ENCODE data around the gene MEGF6.

MEGF6 gene

DNA sequence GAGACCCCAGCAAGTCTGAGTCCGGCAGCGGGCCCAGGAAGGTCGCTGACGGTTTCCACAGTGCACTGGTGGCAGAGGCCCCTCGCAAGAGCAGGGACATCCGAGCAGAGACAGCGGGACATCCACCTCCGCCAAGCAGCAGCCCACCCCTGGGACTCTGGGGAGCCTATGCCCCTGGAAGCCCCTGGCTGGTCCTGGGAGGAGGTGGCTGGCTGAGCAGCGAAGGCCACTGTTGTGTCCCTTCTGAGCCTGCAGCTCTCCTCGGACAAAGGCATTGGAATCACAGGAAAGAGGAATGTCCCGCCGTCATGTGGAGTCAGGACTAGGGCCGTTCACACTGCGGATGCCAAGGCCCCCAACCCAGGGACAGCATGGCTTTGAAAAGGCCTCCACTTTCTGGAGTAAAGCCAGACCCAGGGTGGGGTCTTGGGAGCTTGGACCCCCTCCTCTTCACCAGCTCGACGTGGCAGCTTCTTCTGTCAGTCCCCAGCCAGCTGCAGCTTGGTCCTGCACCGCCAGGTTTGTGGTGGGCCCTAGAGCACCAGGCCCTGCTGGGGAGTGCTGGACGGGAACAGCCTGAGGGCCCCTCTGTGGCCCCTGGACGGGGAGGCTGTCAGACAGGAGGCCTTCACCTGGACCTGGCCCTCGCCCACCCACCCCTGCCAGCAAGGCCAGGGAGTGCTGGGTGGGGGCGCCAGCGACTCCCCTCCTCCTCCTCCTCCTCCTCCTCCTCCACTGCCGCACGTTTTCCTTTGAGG, 1.4 kb downstream of the MEGF6 start:
- DNase-seq (ENCODE audit: low read depth in 3 of 3) = no peak

DNA sequence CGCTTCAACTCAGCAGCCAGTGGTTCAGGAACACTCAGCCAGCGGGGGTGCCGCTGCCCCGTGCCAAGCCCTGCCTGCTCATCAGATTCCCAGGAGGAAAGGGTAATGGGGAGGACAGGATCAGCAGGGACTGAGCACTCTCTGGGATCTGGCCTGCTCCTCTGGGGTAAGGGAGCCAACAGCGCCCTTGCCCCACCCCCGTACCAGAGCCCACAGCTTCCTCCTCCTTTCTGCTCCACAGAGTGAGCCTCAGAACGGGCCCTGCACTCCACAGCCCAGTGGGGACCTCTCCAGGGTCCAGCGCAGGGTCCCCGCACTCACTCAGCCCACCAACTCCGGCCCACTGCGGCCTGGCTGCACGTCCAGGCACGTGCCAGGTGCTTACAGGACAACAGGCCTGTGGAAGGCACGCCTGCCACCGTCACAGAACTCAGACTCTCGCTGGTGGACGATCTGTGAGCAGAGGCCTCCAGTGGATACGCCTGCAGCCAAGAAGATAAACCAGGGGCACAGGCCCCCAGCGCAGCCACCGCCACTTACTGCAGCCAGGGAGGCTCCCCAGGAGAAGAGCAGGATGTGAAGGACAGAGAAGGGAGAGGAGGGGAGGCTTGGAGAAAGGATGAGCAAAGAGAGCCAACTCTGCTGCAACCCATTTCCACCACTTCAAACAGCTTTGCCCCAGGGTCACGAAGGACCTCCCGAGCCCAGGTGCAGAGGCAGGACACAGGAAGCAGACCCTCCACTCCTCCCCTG, 2.1 kb downstream of the MEGF6 start:
- DNase-seq (ENCODE audit: low read depth in 3 of 3) = no peak

DNA sequence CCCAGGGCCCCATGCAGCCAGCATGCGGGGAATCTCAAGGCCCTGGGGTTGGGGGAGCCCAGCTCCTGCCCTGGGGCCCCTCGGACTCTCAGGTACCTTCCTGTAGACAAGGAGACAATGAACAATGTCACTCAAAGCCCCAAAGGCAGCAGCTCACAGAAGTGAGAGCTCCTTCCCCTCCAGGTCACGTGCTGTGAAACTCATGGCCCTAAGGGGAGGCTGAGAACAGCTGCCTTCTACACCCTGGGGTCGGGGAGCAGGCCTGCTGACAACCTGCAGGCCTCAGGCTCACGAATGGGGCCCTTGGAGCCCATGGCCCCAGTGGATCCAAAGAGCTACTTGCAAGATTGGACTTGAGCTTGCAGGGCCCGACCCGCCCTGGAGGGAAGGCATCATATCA, 3.2 kb downstream of the MEGF6 start:
- DNase-seq (ENCODE audit: low read depth in 3 of 3) = no peak

DNA sequence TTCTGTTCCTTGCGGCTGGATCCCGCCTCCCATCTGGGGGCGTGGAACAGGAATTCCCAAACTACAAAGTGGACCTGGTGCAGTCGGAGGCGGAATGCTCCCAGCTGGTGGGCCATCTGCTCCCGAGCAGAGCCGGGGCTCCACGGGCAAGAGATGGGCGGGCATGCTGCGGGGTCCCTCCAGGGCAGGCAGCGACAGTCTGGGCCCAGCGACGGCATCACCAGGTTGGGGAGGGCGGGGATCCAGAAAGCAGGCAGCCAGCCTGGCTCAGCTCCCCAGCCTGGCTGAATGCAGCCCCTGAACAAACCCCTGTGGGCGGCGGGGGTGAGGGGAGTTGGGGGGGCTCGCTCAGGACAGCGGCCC, 3.6 kb downstream of the MEGF6 start:
- no peak for DNase-seq (ENCODE audit: low read depth in 3 of 3)

DNA sequence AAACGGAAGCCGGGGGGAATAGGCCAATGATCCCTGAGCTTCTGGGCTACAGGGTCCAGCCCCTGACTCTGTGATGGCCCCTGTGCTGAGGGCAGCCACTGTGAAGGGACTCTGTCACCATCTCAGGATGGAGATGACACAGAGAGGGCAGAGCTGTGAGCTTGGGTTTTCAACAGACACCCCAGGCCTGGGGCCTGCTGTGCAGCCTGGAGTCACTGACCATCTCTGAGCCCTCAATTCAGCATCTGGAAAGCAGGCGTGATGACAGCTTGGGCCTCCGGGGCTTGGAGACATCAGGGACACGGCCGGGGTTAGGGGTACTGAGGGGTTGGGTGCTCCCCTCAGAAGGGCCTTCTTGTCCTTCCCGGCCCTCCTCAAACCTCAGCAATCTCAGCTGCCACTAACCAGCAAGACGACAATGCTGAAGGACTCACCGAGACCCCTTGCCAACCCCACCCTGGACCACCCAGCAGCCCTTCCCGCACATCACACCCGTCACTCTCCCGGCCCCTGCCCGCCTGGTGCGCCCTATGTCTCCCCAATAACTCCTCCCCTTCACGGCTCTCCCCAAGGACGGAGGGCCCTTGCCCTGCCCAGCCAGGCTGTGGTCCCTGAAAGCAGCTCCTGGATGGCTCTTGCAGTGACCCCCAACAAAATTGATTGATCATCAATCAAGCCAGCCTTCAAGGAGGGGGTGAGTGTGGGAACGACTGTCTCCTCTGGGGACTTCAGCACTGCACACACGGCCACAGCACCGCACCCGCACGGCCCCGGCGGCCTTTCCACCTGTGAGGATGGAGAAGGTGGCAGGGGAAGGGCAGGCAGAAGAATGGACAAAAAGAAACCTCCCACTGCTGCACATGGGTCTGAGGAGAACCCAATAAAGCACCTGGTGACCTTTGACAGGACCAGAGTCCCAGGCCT, 4.3 kb downstream of the MEGF6 start:
- no peak for DNase-seq (ENCODE audit: low read depth in 3 of 3)

DNA sequence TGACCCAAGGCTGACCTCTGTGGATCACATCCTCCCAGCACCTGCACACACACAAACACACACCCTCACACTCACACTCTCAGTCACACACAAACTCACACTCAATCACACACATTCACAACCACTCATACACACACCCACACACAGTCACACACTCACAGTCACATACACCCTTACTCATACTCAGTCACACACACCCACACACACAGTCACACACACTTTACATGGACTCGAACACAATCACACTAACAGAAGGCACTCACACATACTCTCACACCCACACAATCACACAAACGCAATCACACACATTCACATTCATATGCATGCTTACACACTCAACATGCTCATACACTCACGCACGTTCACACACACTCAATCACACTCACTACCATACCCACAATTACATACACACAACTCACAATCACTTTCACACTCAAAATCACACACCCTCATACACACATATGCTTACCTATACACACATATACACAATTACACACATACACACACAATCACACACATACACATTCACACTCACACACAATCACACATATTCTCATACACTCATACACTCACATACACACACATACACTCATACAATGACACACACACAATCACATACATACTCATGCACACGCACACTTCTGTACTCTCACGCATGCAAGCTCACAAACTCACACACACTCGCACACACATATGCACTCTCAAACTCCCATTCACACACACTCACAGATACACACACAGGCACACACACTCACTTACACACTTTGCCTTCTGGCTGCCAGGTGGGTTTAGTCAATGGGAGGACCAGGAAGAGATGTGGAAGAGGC, 6.1 kb downstream of the MEGF6 start:
- no peak for DNase-seq (ENCODE audit: low read depth in 3 of 3)

DNA sequence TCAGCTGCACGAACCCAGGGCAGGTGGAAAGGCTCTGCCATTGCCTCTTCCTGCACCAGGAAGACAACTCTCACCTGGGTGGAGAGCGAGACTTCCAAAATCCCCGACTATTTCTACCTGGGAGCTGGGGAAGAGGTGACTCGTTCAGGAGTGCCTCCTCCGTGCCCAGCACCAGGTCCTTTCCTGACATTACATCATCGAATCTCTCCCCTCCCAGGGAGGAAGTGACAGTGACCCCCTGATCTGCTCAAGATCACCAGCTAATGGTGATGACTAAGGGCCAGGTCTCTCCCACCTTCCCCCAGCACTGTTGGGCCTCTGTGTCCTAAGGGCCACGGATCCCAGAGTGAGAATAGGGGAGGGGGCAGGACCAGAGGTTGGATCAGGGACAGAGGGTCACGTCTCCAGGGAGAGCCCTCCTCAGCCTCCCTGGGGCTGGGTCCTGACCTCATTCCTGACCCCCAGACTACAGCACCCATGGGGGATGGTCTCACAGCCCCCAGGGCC, 6.8 kb downstream of the MEGF6 start:
- DNase-seq (ENCODE audit: low read depth in 3 of 3) = no peak

DNA sequence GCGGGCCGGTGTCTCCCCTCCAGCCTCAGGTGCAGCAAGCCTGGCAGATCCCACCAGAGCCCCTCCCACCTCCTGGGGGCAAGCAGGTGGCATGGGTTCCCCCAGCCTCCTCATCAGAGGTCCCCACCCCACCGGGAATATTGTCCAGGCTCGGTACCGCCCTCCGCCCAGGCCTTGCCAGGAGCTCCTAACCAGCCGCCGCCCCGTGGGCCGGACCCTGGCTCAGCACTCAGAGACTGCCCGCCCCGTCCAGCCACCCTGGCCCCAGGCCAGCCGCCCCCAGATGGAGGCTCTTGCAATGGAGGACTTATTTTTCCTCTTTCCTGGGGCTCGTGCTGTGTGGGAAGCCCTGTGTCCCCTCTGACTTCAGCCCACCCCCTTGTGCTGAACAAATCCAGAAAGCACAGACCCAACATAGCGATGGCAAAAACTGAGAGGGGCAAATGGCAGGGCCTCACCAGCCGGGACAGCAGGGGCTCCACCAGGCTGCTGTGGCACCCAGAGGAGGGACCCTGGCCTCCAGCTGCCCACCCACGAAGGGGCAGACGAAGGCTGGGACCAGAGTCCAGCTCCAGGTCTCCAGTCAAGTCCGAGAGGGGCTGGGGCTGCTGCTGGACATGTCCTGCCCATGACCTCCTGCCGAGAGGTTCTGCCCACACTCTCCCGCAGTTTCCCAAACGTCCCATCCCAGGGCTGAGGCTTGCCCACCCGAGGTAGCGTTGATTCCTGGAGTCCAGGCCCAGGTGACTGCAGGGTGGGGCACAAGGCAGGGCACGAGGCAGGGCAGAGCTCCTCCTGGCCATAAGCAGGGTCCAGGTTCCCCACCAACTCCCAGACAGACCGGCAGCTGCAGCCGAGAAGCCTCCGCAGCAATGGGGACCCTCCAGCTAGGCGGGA, 7.5 kb downstream of the MEGF6 start:
- no peak for DNase-seq (ENCODE audit: low read depth in 3 of 3)

DNA sequence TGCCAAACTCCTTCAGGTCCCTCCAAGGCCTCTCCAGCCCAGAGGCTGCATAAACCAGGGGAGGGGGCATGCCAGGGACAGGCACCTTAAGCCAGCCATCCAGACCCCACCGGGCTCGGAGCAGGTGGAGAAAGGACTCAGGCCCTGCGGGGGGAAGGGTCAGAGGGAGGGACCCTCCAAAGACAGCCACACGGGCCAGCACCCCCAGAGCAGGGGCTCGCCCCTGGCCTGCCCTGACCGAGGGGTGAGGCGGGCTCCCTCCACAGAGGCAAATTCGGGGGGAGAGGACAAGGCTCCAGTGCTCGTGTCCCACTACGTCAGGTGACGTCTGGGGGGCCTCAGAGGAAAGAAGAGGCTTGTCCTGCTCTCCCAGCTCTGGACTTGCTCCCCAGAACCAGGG, 8.2 kb downstream of the MEGF6 start:
- no peak for DNase-seq (ENCODE audit: low read depth in 3 of 3)

DNA sequence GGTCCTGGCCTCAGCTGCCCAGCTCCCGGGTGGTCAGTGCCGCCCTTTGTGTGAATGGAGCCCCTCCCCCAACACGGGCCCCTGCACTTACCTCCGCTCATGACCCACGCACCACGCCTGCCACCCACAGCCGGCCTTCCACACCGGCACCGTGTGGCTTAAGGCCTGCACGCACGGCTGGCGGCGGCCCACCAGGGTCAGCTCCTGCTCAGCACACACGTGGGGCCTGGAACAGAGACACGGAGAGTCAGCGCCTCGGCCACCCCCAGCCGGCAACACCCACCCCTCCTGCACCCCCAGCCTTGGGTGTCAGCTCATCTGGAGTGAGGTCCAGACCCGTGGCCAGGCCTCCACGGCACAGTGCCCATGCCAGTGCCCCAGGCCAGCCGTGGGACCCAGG, 8.9 kb downstream of the MEGF6 start:
- no peak for DNase-seq (ENCODE audit: low read depth in 3 of 3)

DNA sequence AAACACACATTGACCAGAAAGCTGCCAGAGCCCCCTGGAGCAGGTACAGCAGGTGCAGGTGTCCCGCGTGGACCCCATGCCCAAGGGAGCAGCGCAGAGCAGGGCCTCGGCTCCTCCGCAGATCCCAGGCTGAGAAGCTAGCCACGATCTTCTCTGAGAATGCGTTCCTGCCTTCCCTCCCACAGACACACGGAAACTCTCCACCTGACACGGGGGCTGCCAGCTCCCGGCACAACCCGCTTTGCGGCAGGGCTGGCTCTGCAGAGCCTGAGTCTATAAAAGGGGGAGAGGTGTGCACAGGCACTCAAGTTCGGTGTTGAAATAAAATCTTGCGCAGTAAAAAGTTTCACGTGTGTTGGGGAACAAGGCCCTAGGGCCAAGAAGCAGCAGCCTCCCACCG, 9.6 kb downstream of the MEGF6 start:
- no peak for DNase-seq (ENCODE audit: low read depth in 3 of 3)

DNA sequence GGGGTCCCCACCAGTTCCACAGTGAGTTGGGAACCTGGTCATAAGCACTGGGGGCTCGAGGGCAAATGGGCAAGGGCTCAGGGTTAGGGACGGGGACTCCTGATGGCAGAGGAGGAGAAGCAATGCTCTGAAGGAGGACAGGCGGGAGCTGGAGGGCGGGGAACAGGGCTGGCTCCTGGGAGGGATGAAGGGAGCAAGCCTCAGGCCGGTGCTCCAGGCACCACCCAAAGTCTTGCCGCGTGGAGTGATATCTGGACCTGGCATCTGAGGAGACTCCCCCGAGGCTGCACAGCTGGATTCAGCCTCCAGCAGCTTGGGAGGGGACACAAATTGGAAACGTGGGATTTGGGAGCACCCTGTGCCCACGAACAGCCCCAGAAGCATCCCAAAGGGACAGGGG, 11.0 kb downstream of the MEGF6 start:
- DNase-seq (ENCODE audit: low read depth in 3 of 3) = no peak

DNA sequence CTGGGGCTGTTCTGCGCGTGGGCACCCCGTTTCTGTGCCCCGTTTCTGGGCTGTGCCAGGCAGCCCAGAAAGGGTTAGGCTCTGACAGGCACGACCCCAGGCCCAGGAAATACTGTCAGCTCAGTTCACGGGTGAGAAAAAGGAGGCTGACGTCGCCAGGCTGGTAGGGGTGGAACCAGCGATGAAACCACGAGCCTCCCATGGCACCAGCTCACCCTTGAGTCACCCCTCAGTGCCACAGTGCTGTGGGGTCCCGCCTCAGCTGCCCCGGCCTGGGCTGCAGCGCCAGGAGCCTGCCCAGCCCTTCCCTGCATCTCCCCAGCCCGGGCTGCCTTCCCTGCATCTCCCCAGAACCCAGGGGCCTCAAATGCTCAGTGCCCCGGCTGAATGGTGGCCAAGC, 11.5 kb downstream of the MEGF6 start:
- DNase-seq (ENCODE audit: low read depth in 3 of 3) = no peak

DNA sequence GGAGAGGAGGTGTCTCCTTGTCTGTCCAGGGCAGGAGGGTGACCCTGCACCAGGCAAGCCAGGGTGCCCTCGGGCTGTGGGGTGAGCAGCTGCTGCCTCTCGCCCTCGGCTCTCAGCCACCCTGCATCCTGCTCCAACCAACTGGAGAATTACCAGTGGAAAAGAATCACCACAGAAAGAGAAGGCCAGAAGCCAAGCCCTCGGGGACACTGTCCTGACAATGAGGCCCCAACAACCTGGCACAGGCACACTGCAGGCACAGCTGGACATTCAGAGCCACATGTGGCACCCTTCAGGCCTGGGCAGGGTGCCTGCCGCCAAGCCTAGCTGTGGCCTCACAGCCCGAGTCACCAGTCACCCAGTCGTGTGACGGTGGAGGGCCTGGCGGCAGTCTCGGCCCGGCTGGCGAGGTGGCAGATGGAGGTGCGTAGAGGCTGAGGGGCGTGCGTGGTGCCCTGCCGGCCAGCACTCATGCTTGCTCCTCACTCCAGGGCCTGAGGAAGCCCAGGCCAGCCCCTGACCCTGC, 12.0 kb downstream of the MEGF6 start:
- DNase-seq (ENCODE audit: low read depth in 3 of 3) = no peak

DNA sequence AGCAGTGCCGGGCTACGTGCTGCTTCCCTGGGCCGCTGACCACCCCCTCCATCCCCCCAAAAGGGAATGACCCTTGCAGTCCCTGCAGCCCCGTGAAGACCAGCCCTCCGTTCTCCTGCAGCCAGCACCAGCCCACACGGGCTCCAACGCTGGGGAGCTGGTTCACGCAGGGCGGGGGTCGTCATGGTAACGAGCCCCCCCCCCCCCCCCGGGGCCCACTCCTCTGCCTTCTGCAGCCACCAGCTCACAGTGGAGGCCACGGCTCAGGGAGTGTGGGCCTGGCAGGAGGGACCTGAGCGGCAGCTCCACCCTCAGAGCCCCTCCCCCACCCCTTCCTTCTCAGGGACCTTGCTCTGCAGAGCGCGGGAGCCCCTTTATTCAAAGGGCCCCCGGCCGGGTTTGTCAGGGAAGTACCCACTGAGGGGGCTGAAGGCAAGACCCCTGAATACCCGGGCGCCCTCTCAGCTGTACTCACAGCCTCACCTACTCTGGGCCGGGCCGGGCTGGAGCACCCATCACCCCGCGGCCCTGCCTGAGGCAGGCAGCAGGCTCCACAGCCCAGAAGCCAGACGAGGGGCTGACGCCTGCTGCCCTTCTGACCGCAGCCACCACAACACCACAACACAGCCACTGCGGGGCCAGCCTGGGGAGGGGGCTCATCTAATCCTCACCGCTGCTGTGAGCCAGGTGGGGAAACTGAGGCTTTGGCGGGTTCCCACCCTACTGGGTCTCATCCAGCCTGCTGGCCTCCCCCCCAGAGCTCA, 12.6 kb downstream of the MEGF6 start:
- DNase-seq (ENCODE audit: low read depth in 3 of 3) = no peak

DNA sequence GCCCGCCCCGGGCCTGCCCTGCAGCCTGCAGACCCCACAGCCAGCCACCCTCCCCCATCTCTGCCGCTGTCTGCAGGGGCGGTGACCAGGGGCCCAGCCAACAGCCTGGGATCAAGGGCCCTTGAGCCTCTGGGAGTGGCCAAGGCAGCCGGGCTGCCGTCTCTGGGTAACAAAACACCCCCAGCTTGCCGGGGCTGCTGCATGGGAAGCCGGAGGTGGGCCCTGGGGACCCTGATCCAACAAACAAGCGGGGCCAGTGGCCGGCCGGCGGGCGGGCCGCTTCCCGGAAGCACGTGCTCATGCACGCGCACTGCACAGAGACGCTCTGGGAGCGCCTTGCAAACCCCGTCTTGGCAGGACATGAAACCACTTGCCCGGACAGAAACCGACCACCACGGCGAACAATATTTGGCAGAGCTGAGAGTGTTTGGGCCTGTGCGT, 13.2 kb downstream of the MEGF6 start:
- DNase-seq (ENCODE audit: low read depth in 3 of 3) = no peak

DNA sequence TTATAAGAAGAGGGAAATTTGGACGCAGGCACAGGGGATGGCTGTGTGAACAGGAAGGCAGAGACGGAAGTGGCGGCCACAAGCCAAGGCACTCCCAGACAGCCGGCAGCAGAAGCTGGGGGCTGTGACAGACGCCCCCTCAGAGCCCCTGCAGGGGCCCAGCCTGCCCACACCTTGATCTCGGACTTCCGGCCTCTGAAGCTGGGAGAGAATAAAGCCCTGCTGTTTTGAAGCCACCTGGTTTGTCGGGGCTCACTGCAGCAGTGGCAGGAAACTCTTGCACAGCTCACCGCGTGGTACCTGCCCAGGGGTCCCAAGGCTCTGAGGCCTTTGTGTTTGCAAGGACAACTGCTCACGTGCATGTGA, 13.7 kb downstream of the MEGF6 start:
- no peak for DNase-seq (ENCODE audit: low read depth in 3 of 3)

DNA sequence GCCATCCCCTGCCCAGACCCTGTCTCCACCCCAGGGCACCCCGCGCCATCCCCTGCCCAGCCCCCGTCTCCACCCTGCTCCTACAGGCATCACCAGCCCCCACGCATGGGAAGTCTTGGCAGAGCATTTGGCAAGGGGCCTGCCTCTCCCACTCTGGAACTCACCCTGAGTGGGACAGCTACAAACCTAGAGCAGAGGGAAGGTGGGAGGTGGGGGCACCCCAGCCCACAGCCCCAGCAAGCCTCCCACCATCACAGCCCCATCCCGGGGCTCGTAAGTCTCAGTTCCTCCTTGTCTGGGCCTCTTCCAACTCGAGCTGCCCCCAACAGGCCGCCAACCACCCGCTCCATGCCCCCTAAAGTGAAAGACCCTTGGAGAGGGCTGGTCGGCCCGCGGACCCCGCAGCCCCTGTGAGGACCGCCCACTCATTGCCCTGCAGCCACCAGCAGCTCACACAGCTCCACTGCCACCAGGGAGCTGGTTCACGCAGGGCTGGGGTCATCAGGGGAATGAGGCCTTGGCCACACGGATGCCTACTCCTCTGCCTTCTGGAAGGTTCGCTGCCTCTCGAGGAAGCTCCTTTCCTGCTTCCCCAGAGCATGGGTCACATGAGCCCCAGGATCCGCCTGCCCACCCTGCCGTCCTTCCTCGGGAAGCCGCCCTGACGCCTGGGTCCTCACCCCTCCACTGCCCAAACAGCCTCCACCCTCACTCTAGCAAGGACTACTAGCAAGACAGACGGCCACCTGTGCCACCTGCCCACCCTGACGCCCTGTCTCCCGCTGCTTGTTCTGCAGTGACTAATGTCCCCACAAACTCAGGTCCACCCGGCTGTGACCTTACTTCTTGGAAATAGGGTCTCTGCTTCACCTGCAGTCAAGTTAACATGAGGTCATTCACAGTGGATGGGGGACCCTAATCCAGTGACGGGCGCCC, 14.4 kb downstream of the MEGF6 start:
- DNase-seq (ENCODE audit: low read depth in 3 of 3) = no peak

Measured in stimulated activated CD4-positive, alpha-beta T cell treated with anti-CD3 and anti-CD28 coated beads, TNF-alpha, amount 100 ng/mL, for 48 hours (primary cell).